Sigmoid colon (tissue), 7 donors: Measurements from ENCODE around the gene NRAP. TPM values are rescaled to one million over a fixed set of nuclear protein-coding genes. Genes with fewer than 3 reads are reported as not detected.

Experiments used
- DNase-seq: peaks from one replicate; pipeline ENCODE4 v3.0.0-alpha.2; 2019
- H3K27ac ChIP-seq, 4 donors: fragments of 200-600 bp; sonication (generic); one replicate each; pipeline ENCODE4 v1.5.1; 2016 to 2019; ENCODE audit warnings: mild to moderate bottlenecking in 1 of 4
- H3K27me3 ChIP-seq, 3 donors: fragments of 200-600 bp; sonication (generic); one replicate each; pipeline ENCODE4 v1.5.1; 2019; ENCODE audit warnings: mild to moderate bottlenecking in 1 of 3
- H3K36me3 ChIP-seq, 4 donors: fragments of 200-600 bp; sonication (generic); one replicate each; pipeline ENCODE4 v1.5.1; 2016 to 2019
- H3K4me1 ChIP-seq, 4 donors: fragments of 200-600 bp; sonication (generic); one replicate each; pipeline ENCODE4 v1.5.1; 2017 to 2019
- H3K4me3 ChIP-seq, 4 donors: fragments of 200-600 bp; sonication (generic); one replicate each; pipeline ENCODE4 v1.5.1; 2017 to 2019; ENCODE audit warnings: mild to moderate bottlenecking in 2 of 4, moderate library complexity in 1 of 4
- H3K9me3 ChIP-seq, 4 donors: fragments of 200-600 bp in 3 of 4; sonication (generic) in 3 of 4; one replicate each; pipeline versions ENCODE4 v1.5.1 to v1.6.1; 2013 to 2019
- EP300 ChIP-seq, 4 donors: sonication (generic); formaldehyde crosslinking; IDR thresholded peaks; one replicate each; pipeline ENCODE4 v1.6.1; 2017; ENCODE audit warnings: antibody characterized with exemption in 4 of 4
- POLR2A ChIP-seq, 2 donors: fragments of 450-650 bp; IDR thresholded peaks; one replicate each; pipeline ENCODE4 v1.6.1; 2016; ENCODE audit warnings: antibody characterized with exemption in 2 of 2, mild to moderate bottlenecking in 2 of 2, moderate library complexity in 2 of 2
- POLR2AphosphoS5 ChIP-seq, 4 donors: sonication (generic); formaldehyde crosslinking; IDR thresholded peaks; one replicate each; pipeline ENCODE4 v1.6.1; 2017; ENCODE audit warnings: antibody characterized with exemption in 4 of 4
- WGBS, 2 donors: extraction: QIAGEN DNeasy Blood & Tissue Kit; methylation state at CpG; one replicate each; pipeline ENCODE4 v1.1.7; 2013; 5-methylcytosine and 5-hydroxymethylcytosine counted together
- intact Hi-C: fragments of 100-400 bp; cut with DNase I; formaldehyde crosslinking; loops from one replicate; pipeline ENCODE4 v1.15.1; 2023
- polyA plus RNA-seq, 3 donors: library from polyadenylated mRNA; stranded (reverse); fragments of 200-250 nt; gene quantifications; one replicate each; pipeline ENCODE4 v1.2.3, GENCODE V29; 2013
- total RNA-seq, 4 donors: library from RNA; depleted of rRNA; stranded (reverse); fragments of >200 nt; gene quantifications; one replicate each; pipeline ENCODE4 v1.1.0, GENCODE V29; 2016
- TF ChIP-seq, protein P1 (sequence below), 4 experiments: fragments of 450-650 bp in 3 of 4; fragments of 200-600 bp in 1 of 4; IDR thresholded peaks; one replicate each; pipeline ENCODE4 v1.5.1; 2016 to 2019; ENCODE audit warnings: antibody characterized with exemption in 4 of 4, mild to moderate bottlenecking in 3 of 4, moderate library complexity in 2 of 4
- donor health status: healthy with polysubstance abuse.
- donor health status: Bipolar disorder and iron deficiency.
- donor health status: healthy.

Gene NRAP
- total and polyA plus RNA-seq, 7 donors = 0.41 to 1.2 (median 0.46) TPM; not detected in 4

- TF ChIP-seq, protein P1, sequence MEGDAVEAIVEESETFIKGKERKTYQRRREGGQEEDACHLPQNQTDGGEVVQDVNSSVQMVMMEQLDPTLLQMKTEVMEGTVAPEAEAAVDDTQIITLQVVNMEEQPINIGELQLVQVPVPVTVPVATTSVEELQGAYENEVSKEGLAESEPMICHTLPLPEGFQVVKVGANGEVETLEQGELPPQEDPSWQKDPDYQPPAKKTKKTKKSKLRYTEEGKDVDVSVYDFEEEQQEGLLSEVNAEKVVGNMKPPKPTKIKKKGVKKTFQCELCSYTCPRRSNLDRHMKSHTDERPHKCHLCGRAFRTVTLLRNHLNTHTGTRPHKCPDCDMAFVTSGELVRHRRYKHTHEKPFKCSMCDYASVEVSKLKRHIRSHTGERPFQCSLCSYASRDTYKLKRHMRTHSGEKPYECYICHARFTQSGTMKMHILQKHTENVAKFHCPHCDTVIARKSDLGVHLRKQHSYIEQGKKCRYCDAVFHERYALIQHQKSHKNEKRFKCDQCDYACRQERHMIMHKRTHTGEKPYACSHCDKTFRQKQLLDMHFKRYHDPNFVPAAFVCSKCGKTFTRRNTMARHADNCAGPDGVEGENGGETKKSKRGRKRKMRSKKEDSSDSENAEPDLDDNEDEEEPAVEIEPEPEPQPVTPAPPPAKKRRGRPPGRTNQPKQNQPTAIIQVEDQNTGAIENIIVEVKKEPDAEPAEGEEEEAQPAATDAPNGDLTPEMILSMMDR (IDR thresholded peaks at IDR 0.05) = no peak
These were observed 47.3 kb upstream of the NRAP start for GRCh38 chr10:113711142-113711541.

GRCh38 chr10:113709221-113709838, 45.5 kb upstream of the NRAP start:
- peaks cover 0 to 58% (median 45%) of the 10 kb centered on the region in 4 donors for H3K4me1 ChIP-seq
- DNase-seq = no peak
- intact Hi-C loops = loop anchor here (5.0 kb wide), 3 partner anchors 88 to 393 kb away; partner anchors contain the start of genes DCLRE1A and NHLRC2
- H3K9me3 ChIP-seq = no peaks in the 10 kb centered on the region
- no peaks in the 10 kb centered on the region for H3K36me3 ChIP-seq
- no peak overlapping the region for H3K4me3 ChIP-seq
- no peak for TF ChIP-seq EP300 (IDR thresholded peaks at IDR 0.05)
- peak in 3 of 4 donors; percentile 21 to 55 (median 40) for TF ChIP-seq POLR2AphosphoS5 (IDR thresholded peaks at IDR 0.05)
- WGBS, 2 donors = 68 to 86% methylated on average over 8 of the region's 8 CpGs
- no peaks in the 10 kb centered on the region for H3K27me3 ChIP-seq
- H3K27ac ChIP-seq = peak overlapping the region; percentile 3 to 69 (median 58)

More at GRCh38 chr10:113711142-113711541, 47.3 kb upstream of the NRAP start:
- Histone ChIP-seq H3K27ac (peak overlapping the region in 1 of 4 donors; percentile 69), H3K9me3 (no peaks in the 10 kb centered on the region), H3K27me3 (no peaks in the 10 kb centered on the region), H3K4me1 (peaks cover 0 to 45% (median 35%) of the 10 kb centered on the region in 4 donors), H3K4me3 (no peak overlapping the region), H3K36me3 (peaks cover 0 to 7% (median 3%) of the 10 kb centered on the region in 4 donors)
- no peak for DNase-seq
- whole genome bisulfite sequencing, 2 donors = 50 to 62% methylated on average over 2 of the region's 2 CpGs
- intact Hi-C loops = no loop called here

- H3K4me3 ChIP-seq = no peak overlapping the region
- H3K27me3 ChIP-seq = no peaks in the 10 kb centered on the region
- TF ChIP-seq POLR2AphosphoS5 (IDR thresholded peaks at IDR 0.05) = no peak
- TF ChIP-seq, protein P1 (IDR thresholded peaks at IDR 0.05) = no peak
- no peak for TF ChIP-seq EP300 (IDR thresholded peaks at IDR 0.05)
- no peak for TF ChIP-seq POLR2A (IDR thresholded peaks at IDR 0.05)
- peak overlapping the region in 2 of 4 donors; percentile 66 to 69 for H3K27ac ChIP-seq
- no peaks in the 10 kb centered on the region for H3K36me3 ChIP-seq
- intact Hi-C loops = loop anchor here (5.0 kb wide), 3 partner anchors 89 to 394 kb away; partner anchors contain the start of genes DCLRE1A and NHLRC2
- peaks cover 0 to 58% (median 45%) of the 10 kb centered on the region in 4 donors for H3K4me1 ChIP-seq
- 88 to 89% methylated on average over 6 of the region's 6 CpGs for whole genome bisulfite sequencing, 2 donors
- H3K9me3 ChIP-seq = no peaks in the 10 kb centered on the region
- DNase-seq = no peak
These were observed 44.8 kb upstream of the NRAP start for GRCh38 chr10:113708640-113709039.

DNA sequence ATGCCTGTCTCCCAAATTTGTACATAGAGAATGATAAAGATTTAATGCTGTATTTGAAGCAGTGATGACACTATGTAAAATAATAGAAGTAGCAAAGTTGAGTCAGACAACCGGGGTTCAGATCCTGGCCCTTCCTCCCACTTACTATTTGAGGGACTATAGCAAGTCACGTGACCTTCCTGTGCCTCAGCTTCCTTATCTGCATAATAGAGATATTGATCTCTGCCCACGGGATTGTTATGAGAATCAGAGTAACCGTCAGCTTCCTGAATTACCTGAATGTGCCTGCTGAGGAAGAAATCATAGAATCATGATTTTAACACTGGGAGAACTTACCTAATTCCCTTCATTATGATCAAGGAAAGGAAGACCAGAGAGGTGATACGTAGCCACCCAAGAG, 42.8 kb upstream of the NRAP start:
- peaks cover 0 to 55% (median 43%) of the 10 kb centered on the region in 4 donors for H3K4me1 ChIP-seq
- no peaks in the 10 kb centered on the region for H3K9me3 ChIP-seq
- TF ChIP-seq EP300 (IDR thresholded peaks at IDR 0.05) = no peak
- no peak for TF ChIP-seq POLR2AphosphoS5 (IDR thresholded peaks at IDR 0.05)
- TF ChIP-seq POLR2A (IDR thresholded peaks at IDR 0.05) = no peak
- TF ChIP-seq, protein P1 (IDR thresholded peaks at IDR 0.05) = no peak
- intact Hi-C loops = loop anchor here (5.0 kb wide), 3 partner anchors 91 to 396 kb away; partner anchors contain the start of genes DCLRE1A and NHLRC2
- H3K27me3 ChIP-seq = no peaks in the 10 kb centered on the region
- H3K36me3 ChIP-seq = no peaks in the 10 kb centered on the region
- DNase-seq = no peak
- WGBS, 2 donors = 78 to 81% methylated on average over 5 of the region's 5 CpGs
- H3K4me3 ChIP-seq = no peak overlapping the region
- no peak overlapping the region for H3K27ac ChIP-seq

DNA sequence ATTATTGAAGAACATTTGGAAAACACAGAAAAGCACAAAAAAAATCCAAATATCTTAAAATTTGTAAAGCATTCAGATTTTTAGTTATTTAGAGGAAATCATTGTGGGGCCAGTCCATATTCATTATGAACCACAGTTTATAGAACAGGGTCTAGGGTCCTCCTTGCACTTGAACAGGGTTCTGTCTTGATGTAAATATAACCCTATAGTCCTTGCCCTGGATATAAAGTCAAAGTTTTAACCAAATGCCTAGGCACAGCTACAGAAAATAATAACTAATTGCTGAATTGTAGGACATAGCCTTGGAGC, 41.5 kb upstream of the NRAP start:
- DNase-seq = no peak
- Histone ChIP-seq H3K27ac (peak overlapping the region in 3 of 4 donors; percentile 7 to 45 (median 29)), H3K9me3 (no peaks in the 10 kb centered on the region), H3K36me3 (peaks cover 0 to 2% (median 0%) of the 10 kb centered on the region in 4 donors), H3K27me3 (no peaks in the 10 kb centered on the region), H3K4me1 (peaks cover 0 to 42% (median 31%) of the 10 kb centered on the region in 4 donors), H3K4me3 (no peak overlapping the region)
- intact Hi-C loops = loop anchor here (5.0 kb wide), 3 partner anchors 92 to 397 kb away; partner anchors contain the start of genes DCLRE1A and NHLRC2
- no peak for TF ChIP-seq POLR2A (IDR thresholded peaks at IDR 0.05)
- TF ChIP-seq POLR2AphosphoS5 (IDR thresholded peaks at IDR 0.05) = no peak
- TF ChIP-seq, protein P1 (IDR thresholded peaks at IDR 0.05) = no peak
- no peak for TF ChIP-seq EP300 (IDR thresholded peaks at IDR 0.05)
